GM21723 (cell line): ENCODE data around the gene RUNX2.

Source experiments
- ATAC-seq: cut with Tn5 transposase; IDR thresholded peaks from one replicate; pipeline ENCODE4 v1.9.1; 2021; ENCODE audit warnings: mild to moderate bottlenecking, moderate library complexity; ENCODE audit not compliant: unreplicated experiment

Gene RUNX2

DNA sequence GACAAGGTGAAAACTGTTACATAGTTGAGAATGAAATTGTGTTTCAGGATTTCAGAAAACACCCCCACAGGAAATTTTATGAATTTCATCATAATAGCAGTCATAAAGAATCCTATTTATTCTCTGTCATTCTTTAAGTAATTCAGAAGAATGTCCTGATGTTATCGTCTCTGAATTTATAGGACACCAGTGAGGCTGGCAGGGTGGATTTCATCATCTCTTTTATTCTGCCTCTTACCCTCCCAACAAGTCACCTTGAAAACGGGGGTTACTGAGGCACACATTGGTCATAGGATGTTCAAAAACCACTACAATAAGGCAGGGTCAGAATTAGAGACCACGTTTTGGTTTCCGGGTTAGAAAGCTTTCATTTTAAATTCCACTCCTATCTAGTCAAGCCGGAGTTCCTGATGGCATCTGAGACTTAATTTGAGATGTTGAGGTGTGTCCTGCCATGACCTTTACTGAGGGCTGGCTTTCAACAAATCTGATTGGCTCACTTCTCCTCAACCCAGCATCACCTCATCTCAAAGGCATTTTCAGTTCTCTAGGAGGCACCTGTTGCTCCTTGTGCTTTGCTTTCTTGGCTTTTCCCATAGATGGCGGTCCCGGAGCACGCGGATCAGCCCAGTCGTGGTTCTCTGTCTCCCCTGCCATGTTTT, 280.3 kb downstream of the RUNX2 start:
- no peak for ATAC-seq

- ATAC-seq: no peak
These were observed 281.1 kb downstream of the RUNX2 start for GRCh38 chr6:45609141-45609638.

DNA sequence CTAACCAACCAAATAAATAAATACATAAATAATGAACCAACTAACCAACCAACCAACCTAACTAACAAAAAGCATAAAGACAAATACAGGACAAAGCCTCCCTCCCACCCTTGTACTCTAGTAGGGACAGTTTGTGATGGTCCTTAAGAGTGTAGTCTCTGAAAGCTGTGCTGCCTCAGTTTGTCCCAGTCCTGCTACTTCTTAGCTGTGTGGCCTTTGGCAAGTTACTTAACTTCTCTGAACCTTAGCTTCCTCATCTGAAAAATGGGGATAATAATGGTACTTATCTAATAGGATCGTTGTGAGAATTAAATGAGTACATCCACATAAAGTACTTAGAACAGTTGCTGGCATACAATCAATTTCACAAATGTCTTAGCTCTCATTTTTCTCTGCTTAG, 282.2 kb downstream of the RUNX2 start:
- ATAC-seq: no peak

GRCh38 chr6:45610832-45611231, 282.7 kb downstream of the RUNX2 start:
- ATAC-seq: no peak

- no peak for ATAC-seq
These were observed 283.4 kb downstream of the RUNX2 start for GRCh38 chr6:45611491-45611890.

- no peak for ATAC-seq
These were observed 285.5 kb downstream of the RUNX2 start for GRCh38 chr6:45613656-45614055.

- ATAC-seq: no peak
These were observed 286.6 kb downstream of the RUNX2 start for GRCh38 chr6:45614488-45615285.

- ATAC-seq: no peak
These were observed 288.1 kb downstream of the RUNX2 start for GRCh38 chr6:45616209-45616608.

DNA sequence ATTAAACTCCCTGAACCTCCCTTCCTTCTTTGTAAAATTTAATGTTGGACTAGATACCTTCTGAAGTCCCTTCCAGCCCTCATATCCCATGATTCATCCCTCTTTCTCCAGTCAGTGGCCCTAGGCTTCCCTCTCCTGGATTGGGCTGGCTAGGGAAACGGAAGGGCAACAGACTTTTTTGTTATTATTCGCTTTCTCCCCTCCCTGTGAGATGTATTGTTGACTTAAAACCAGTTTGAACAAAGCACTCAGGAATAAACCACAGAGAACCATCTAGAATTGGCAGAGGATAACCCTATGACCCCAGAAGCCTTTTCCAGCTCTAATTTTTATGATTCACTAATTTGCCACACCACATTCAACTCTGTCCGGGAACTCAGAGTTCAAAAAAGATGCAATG, 289.3 kb downstream of the RUNX2 start:
- no peak for ATAC-seq

GRCh38 chr6:45618259-45618658, 290.1 kb downstream of the RUNX2 start:
- ATAC-seq: no peak

DNA sequence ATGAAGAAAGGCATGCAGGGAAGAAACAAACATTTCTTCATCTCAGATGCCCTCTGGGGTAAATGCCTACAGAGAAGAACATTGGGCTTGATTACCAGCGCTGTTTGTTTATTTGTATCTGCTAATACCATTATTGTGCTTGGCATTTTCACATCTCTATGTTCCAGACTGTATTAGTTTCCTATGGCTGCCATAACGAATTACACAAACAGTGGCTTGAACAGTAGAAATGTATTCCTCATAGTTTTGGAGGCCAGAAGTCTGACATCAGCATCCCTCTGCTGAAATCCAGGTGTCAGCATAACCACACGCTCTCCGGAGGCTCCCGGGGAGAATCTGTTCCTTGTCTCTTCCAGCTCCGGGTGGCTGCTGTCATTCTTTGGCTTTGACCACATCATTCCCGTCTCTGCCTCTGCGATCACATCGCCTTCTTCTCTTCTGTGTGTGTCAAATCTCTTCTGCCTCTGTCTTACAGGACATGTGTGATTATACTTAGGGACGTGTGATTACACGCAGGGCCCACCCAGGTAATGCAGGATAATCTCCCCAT, 291.2 kb downstream of the RUNX2 start:
- ATAC-seq: no peak

GRCh38 chr6:45619994-45620471, 291.9 kb downstream of the RUNX2 start:
- ATAC-seq: no peak

- ATAC-seq: no peak
These were observed 296.1 kb downstream of the RUNX2 start for GRCh38 chr6:45624228-45624627.

- no peak for ATAC-seq
These were observed 297.1 kb downstream of the RUNX2 start for GRCh38 chr6:45625191-45625664.

GRCh38 chr6:45626087-45626891, 298.2 kb downstream of the RUNX2 start:
- no peak for ATAC-seq

DNA sequence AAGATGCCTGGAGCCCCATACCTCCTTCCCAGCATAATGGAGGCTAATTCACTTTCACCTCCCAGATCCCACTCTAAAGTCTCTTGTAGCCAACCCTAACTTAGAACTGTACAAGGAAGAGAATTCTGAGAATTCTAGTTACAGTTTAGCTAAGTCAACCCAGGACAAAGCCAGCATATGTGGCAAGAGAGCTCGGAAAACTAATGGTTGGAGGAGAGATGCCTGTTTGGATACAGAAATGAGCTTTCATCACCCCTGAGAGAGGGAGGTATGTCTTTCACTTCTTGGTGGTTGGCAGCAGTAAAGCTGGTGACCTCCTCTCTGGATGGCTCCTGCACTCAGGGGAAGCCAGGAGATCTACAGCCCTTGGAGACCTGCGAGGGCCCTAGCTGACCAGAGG, 302.2 kb downstream of the RUNX2 start:
- ATAC-seq: no peak

DNA sequence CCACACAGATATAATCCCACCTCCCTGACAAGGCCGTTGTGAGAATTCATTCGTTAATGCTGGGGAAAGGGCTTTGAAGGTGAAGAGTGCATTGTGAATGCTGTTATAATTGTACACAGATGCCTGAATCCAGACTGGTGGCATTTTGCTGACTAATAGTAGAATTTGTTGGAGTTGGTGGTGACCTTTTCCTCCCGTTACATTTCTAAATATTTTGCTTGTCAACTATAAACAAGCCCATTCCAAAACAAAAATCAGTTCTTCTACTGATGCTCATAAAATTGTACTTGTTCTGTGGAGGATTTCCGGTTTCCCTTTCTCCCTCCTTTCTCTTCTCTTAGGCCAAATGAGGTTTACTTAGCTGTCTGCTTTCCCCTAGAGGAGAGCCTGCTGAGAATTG, 302.7 kb downstream of the RUNX2 start:
- no peak for ATAC-seq

GRCh38 chr6:45631396-45631795, 303.3 kb downstream of the RUNX2 start:
- no peak for ATAC-seq

- ATAC-seq: no peak
These were observed 305.3 kb downstream of the RUNX2 start for GRCh38 chr6:45633272-45633908.

DNA sequence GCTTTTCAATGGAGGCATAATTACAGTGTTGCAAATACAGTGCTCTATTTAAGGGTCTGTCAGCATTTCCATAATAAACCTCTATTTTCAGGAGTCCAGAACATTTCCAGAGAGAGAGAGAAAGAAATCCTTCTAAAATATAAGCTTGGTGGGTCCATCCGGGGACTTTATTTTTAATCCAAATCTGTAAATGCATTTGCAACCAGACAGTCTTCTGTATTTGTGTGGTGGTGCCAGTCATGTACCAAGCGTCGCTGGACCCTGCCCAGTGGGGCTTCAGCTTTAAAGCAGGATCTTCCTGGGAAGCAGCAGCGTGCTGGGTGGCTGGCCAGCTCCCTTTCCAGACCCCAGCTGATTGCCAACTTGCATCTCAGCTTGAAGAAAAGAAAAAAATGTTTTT, 306.1 kb downstream of the RUNX2 start:
- ATAC-seq: no peak
